ENCODE data around the gene GPC2. TPM values are rescaled to one million over a fixed set of nuclear protein-coding genes. Genes with fewer than 3 reads are reported as not detected.
"Not testable (repeated sequence)": the region's sequence is repeated elsewhere in the genome, so short reads cannot be mapped to it uniquely, and the experiment has no call there.

GPC2 gene
- total RNA-seq, 1 donor from 2014 or later = 14.7 TPM

DNA sequence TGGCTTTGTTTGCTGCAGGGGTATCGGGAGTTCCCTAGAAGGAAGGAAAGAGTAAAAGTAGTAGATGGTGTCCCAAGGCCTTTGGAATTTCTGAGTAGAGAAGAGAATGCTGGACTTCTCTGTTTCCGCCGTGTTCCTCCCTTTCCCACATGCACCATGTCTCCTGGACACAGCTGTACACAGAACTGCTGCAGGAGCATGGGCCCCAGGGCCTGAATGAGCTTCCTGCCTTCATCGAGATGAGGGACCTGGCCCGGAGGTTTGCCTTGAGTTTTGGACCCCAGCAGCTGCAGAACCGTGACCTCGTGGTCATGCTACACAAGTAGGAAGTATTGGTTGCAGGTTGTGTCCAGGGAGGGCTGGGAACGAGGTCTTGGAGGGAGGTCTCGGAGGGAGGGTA, 27.3 kb upstream of the GPC2 start:
- Histone ChIP-seq H3K27me3 (ENCODE audit: control insufficient read depth, insufficient read depth, low read length) (peaks cover 28% of the 10 kb centered on the region), H3K4me3 (ENCODE audit: low read depth, low read length) (no peak overlapping the region), H3K36me3 (ENCODE audit: control insufficient read depth, insufficient read depth, low read length) (no peaks in the 10 kb centered on the region)
- TF ChIP-seq, protein P1, sequence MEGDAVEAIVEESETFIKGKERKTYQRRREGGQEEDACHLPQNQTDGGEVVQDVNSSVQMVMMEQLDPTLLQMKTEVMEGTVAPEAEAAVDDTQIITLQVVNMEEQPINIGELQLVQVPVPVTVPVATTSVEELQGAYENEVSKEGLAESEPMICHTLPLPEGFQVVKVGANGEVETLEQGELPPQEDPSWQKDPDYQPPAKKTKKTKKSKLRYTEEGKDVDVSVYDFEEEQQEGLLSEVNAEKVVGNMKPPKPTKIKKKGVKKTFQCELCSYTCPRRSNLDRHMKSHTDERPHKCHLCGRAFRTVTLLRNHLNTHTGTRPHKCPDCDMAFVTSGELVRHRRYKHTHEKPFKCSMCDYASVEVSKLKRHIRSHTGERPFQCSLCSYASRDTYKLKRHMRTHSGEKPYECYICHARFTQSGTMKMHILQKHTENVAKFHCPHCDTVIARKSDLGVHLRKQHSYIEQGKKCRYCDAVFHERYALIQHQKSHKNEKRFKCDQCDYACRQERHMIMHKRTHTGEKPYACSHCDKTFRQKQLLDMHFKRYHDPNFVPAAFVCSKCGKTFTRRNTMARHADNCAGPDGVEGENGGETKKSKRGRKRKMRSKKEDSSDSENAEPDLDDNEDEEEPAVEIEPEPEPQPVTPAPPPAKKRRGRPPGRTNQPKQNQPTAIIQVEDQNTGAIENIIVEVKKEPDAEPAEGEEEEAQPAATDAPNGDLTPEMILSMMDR (IDR thresholded peaks at IDR 0.05; ENCODE audit: insufficient read depth, low read length, poor library complexity, severe bottlenecking) = no peak
- no peak for DNase-seq (ENCODE audit: low read depth)

DNA sequence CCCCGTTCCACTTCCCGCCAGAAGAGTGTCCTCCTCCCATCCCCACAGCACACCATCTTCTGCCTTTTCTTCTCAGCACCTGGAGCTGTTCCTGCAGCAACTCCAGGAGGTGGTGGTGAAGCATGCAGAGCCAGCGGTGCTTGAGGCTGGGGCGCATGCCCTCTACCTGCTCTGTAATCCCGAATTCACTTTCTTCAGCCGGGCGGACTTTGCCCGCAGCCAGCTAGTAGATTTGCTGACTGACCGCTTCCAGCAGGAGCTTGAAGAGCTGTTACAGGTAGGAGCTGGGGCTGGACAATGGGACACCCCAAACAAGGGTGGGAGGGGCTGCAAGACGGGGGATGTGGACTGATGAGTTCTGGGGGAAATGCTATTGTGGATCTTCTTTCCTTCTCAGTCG, 23.5 kb upstream of the GPC2 start:
- H3K4me3 ChIP-seq (ENCODE audit: low read depth, low read length) = no peak overlapping the region
- TF ChIP-seq, protein P1 (IDR thresholded peaks at IDR 0.05; ENCODE audit: insufficient read depth, low read length, poor library complexity, severe bottlenecking) = no peak
- DNase-seq (ENCODE audit: low read depth) = no peak

DNA sequence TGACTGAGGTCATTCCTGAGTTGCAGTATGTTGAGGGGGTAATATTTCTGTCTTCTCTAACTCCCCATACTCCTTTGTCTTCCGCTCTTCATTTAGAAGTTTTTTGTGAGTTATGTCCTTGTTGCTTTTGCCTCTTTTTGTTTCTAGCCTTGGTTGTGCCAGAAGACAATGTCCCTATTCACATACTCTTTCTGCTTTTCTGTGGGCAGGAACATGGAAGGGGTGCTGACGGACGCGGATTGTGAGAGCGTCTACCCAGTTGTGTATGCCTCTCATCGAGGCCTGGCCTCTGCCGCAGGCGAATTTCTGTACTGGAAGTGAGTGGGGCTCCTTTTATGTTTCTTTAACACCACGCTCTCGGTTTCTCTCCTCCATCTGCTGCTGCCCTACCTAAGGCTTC, 21.1 kb upstream of the GPC2 start:
- no peaks in the 10 kb centered on the region for H3K36me3 ChIP-seq (ENCODE audit: control insufficient read depth, insufficient read depth, low read length)
- no peak for DNase-seq (ENCODE audit: low read depth)
- peaks cover 19% of the 10 kb centered on the region for H3K27me3 ChIP-seq (ENCODE audit: control insufficient read depth, insufficient read depth, low read length)
- H3K4me3 ChIP-seq (ENCODE audit: low read depth, low read length) = no peak overlapping the region
- TF ChIP-seq, protein P1 (IDR thresholded peaks at IDR 0.05; ENCODE audit: insufficient read depth, low read length, poor library complexity, severe bottlenecking) = no peak

More for the DNA sequence above, 23.5 kb upstream of the GPC2 start:
- Histone ChIP-seq H3K36me3 (ENCODE audit: control insufficient read depth, insufficient read depth, low read length) (no peaks in the 10 kb centered on the region), H3K27me3 (ENCODE audit: control insufficient read depth, insufficient read depth, low read length) (peaks cover 22% of the 10 kb centered on the region)

DNA sequence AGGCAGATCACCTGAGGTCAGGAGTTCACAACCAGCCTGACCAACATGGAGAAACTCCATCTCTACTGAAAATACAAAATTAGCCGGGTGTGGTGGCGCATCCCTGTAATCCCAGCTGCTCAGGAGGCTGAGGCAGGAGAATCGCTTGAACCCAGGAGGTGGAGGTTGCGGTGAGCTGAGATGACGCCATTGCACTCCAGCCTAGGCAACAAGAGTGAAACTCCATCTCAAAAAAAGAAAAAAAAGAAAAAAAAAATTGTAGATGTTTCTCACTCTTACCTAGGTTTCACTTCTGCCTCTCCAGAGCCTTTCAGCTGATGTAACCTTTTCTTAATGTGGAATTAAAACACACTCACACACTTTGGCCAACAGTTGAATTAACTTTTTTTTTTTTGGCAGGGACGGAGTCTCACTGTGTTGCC, 18.7 kb upstream of the GPC2 start:
- not testable (repeated sequence) for H3K36me3 ChIP-seq (ENCODE audit: control insufficient read depth, insufficient read depth, low read length); DNase-seq (ENCODE audit: low read depth); H3K4me3 ChIP-seq (ENCODE audit: low read depth, low read length); H3K27me3 ChIP-seq (ENCODE audit: control insufficient read depth, insufficient read depth, low read length)

DNA sequence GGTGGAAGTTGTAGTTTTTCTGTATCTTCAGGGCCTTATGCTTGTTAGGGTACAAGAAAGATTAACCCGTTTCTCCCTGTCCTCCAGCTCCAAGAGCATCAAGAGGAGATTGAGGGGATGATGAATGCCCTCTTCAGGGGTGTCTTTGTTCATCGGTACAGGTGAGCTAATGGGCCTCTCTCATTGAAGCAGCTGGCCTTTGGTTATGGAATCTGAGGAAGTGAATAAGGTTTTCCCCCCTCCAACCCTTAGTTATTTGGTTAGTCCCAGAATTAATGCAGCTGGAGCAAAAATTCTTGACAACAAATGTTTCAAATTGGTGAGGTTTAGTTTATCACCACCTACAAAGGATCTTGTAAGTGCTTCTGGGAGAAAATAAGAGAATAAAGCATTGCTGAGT, 18.0 kb upstream of the GPC2 start:
- DNase-seq (ENCODE audit: low read depth) = no peak
- peaks cover 2% of the 10 kb centered on the region for H3K27me3 ChIP-seq (ENCODE audit: control insufficient read depth, insufficient read depth, low read length)
- no peak overlapping the region for H3K4me3 ChIP-seq (ENCODE audit: low read depth, low read length)
- no peaks in the 10 kb centered on the region for H3K36me3 ChIP-seq (ENCODE audit: control insufficient read depth, insufficient read depth, low read length)
- TF ChIP-seq, protein P1 (IDR thresholded peaks at IDR 0.05; ENCODE audit: insufficient read depth, low read length, poor library complexity, severe bottlenecking) = no peak

DNA sequence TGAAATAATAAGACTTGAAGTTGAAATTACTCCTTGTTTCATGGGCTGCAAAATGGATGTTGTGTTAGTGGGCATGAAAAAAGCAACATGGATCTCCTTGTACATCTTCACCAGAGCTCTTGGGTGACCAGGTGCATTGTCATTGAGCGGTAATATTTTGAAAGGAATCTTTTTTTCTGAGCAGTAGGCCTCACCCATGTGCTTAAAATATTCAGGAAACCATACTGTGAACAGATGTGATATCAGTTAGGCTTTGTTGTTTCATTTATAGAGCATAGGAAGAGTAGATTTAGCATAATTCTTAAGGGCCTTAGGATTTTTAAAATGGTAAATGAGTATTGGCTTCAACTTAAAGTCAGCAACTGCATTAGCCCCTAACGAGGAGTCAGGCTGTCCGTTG, 15.8 kb upstream of the GPC2 start:
- TF ChIP-seq, protein P1 (IDR thresholded peaks at IDR 0.05; ENCODE audit: insufficient read depth, low read length, poor library complexity, severe bottlenecking) = no peak
- no peaks in the 10 kb centered on the region for H3K27me3 ChIP-seq (ENCODE audit: control insufficient read depth, insufficient read depth, low read length)
- no peak for DNase-seq (ENCODE audit: low read depth)
- H3K36me3 ChIP-seq (ENCODE audit: control insufficient read depth, insufficient read depth, low read length) = no peaks in the 10 kb centered on the region
- no peak overlapping the region for H3K4me3 ChIP-seq (ENCODE audit: low read depth, low read length)

DNA sequence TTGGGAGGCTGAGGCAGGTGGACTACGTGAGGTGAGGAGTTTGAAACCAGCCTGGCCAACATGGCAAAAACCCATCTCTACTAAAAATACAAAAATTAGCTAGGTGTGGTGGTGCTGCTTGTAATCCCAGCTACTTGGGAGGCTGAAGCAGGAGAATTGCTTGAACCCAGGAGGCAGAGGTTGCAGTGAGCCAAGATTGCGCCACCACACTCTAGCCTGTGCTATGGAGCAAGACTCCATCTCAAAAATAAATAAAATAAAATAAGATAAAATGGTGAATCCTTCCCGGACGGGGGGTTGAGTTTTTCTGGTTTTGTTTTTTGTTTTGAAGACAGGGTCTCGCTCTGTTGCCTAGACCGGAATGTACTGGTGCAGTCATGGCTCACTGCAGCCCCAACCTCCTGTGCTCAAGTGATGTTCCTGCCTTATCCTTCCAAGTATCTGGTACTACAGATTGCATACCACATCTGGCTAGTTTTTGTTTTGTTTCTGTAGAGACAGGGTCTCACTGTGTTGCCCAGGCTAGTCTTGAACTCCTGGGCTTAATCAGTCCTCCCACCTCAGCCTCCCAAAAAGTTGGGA, 15.2 kb upstream of the GPC2 start:
- H3K36me3 ChIP-seq (ENCODE audit: control insufficient read depth, insufficient read depth, low read length); H3K27me3 ChIP-seq (ENCODE audit: control insufficient read depth, insufficient read depth, low read length); DNase-seq (ENCODE audit: low read depth); H3K4me3 ChIP-seq (ENCODE audit: low read depth, low read length): not testable (repeated sequence)
